Astrocyte of the hippocampus (primary cell): ENCODE measurements around the gene AKT1.
"Not testable (repeated sequence)": the region's sequence is repeated elsewhere in the genome, so short reads cannot be mapped to it uniquely, and the experiment has no call there.

ENCODE experiments used
- DNase-seq: peaks from one replicate; pipeline ENCODE4 v3.0.0; 2011; ENCODE audit warnings: low read depth, low spot score

Gene AKT1

GRCh38 chr14:104794993-104795780 is at the start of gene AKT1:
Gene AKT1, minus strand, starts transcription at chr14:104795748. Its CDS starts 3,105 bp downstream, at chr14:104792643.
- peak; percentile 56 for DNase-seq

- no peak for DNase-seq
These were observed 49.6 kb upstream of the AKT1 start for GRCh38 chr14:104845033-104845666.

- peak; percentile 16 for DNase-seq
These were observed 48.9 kb upstream of the AKT1 start for GRCh38 chr14:104844306-104845032.

- peak; percentile 62 for DNase-seq
These were observed 48.1 kb upstream of the AKT1 start for GRCh38 chr14:104843442-104844305.

- DNase-seq: no peak
These were observed 47.5 kb upstream of the AKT1 start for GRCh38 chr14:104843006-104843405.

GRCh38 chr14:104841730-104842129 is 46.2 kb upstream of the AKT1 start:
- DNase-seq: no peak

- not testable (repeated sequence) for DNase-seq
These were observed 40.8 kb upstream of the AKT1 start for GRCh38 chr14:104836171-104836935.

GRCh38 chr14:104830781-104831180 is 35.2 kb upstream of the AKT1 start:
- no peak for DNase-seq

GRCh38 chr14:104827177-104828055 is 31.9 kb upstream of the AKT1 start:
- peak; percentile 70 for DNase-seq

- DNase-seq: peak; percentile 33
These were observed 31.3 kb upstream of the AKT1 start for GRCh38 chr14:104826861-104827176.

- DNase-seq: peak; percentile 92
These were observed 30.8 kb upstream of the AKT1 start for GRCh38 chr14:104826189-104826860.

GRCh38 chr14:104824353-104824997 is 28.9 kb upstream of the AKT1 start:
- DNase-seq: no peak

- no peak for DNase-seq
These were observed 27.5 kb upstream of the AKT1 start for GRCh38 chr14:104822821-104823615.

- DNase-seq: no peak
These were observed 26.5 kb upstream of the AKT1 start for GRCh38 chr14:104821971-104822608.

- no peak for DNase-seq
These were observed 25.8 kb upstream of the AKT1 start for GRCh38 chr14:104821229-104821945.

- peak; percentile 88 for DNase-seq
These were observed 25.2 kb upstream of the AKT1 start for GRCh38 chr14:104820669-104821228.
